Epithelial cell of esophagus (primary cell): Measurements from ENCODE around the gene CTAG1B.
"Not testable (repeated sequence)": the region's sequence is repeated elsewhere in the genome, so short reads cannot be mapped to it uniquely, and the experiment has no call there.

Experiments used
- DNase-seq: peaks from one replicate; pipeline ENCODE4 v3.0.0; 2010; ENCODE audit warnings: low read depth
- H3K4me3 ChIP-seq: 2 replicates; pipeline ENCODE4 v1.5.1; 2011; ENCODE audit warnings: mild to moderate bottlenecking, low read length, control low read depth
- TF ChIP-seq, protein P1 (sequence below): IDR thresholded peaks from 2 replicates; pipeline ENCODE4 v1.5.1; 2011; ENCODE audit warnings: low read depth, mild to moderate bottlenecking, low read length, control low read depth, inconsistent platforms; ENCODE audit not compliant: insufficient read depth; ENCODE audit errors: missing control alignments

The CTAG1B gene

DNA sequence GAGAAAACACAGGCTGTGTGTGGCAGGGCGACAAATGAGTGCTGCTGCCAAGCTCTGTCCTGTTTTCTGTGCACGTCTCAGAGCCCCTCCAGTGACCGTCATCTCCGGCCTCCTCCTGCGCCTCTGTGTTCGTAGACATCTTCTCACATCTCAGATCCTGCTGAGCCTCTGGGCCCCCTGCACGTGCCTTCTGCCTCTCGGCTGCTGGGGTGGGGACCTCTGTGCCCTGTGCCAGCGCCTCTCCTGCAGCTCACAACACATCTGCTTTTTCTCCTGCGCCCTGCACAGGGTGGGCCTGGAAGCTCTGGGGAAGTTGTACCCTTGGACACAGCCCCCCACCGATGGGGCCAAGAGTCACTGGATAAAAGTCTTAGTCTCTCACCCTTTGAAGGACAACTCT is 36.7 kb upstream of the CTAG1B start:
- DNase-seq = no peak
- no peak overlapping the region for H3K4me3 ChIP-seq
- TF ChIP-seq, protein P1, sequence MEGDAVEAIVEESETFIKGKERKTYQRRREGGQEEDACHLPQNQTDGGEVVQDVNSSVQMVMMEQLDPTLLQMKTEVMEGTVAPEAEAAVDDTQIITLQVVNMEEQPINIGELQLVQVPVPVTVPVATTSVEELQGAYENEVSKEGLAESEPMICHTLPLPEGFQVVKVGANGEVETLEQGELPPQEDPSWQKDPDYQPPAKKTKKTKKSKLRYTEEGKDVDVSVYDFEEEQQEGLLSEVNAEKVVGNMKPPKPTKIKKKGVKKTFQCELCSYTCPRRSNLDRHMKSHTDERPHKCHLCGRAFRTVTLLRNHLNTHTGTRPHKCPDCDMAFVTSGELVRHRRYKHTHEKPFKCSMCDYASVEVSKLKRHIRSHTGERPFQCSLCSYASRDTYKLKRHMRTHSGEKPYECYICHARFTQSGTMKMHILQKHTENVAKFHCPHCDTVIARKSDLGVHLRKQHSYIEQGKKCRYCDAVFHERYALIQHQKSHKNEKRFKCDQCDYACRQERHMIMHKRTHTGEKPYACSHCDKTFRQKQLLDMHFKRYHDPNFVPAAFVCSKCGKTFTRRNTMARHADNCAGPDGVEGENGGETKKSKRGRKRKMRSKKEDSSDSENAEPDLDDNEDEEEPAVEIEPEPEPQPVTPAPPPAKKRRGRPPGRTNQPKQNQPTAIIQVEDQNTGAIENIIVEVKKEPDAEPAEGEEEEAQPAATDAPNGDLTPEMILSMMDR = no peak

DNA sequence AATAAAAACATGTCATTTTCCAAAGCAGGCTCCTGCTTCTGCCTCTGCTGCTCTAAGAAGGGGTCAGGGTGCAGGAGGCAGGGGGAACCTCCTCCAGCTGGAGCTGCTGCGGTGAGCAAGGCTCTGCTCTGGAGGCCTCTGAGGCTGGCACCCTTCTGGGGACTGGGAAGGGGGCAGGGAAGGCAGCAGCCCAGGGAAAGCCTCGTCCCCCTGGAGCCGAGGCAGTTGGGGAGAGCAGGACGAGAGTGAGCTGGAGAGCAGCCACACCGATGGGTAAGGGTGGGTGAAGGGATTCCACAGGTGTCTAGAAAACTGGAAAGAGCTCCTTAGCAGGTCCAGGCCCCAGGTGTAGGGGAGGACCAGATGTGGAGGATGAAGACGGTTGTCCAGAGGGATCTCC is 36.3 kb upstream of the CTAG1B start:
- TF ChIP-seq, protein P1 = no peak
- H3K4me3 ChIP-seq = no peak overlapping the region
- no peak for DNase-seq

DNA sequence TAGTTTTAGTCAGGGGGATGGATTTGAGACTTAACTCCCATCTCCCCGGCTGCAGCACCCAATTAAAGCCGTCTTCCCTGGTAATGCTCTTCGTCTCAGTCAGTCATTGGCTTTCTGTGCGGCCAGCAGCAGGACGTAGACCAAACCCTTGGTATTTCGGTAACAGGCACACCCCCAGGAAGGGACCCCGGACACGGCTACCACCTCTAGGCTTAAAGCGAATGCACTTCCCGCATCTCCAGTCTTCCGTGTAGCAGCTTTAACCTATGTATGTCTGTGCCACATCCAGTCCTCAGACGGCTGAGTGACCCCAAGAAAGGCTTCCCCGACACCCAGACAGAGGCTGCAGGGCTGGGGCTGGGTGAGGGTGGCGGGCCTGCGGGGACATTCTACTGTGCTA is 35.8 kb upstream of the CTAG1B start:
- TF ChIP-seq, protein P1 = no peak
- DNase-seq = no peak
- H3K4me3 ChIP-seq = no peak overlapping the region

- no peak overlapping the region for H3K4me3 ChIP-seq
- DNase-seq = no peak
- TF ChIP-seq, protein P1 = no peak
Measured at GRCh38 chrX:154654372-154654771, 35.3 kb upstream of the CTAG1B start.

DNA sequence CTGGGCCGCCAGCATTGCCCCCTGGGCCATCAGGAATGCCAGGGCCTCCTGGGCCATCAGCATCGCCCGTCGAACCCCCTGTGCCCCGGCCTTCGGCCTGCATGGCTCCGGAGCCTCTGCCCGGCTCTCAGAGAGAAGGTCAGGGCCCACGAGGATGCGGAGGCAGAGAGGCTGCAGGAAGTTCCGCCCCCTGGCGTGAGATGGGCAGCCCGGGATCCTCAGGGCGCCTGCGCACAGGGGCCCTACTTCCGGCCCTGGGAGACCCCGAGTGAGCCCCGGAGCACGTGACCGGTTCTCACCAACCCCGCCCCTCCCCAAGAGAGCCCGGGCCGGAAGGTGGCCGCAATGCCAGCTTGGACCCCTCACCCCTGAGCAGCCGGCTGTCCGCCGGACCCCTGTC is 34.3 kb upstream of the CTAG1B start, which contains the start of gene CTAG2:
CTAG2 (minus strand) TSS at position 167 of the 400 bp plus-strand sequence; CDS start at position 103, 64 bp downstream.
- DNase-seq, H3K4me3 ChIP-seq: not testable (repeated sequence)

- no peak overlapping the region for H3K4me3 ChIP-seq
- TF ChIP-seq, protein P1 = no peak
- DNase-seq = no peak
Measured at GRCh38 chrX:154653048-154653401, 33.9 kb upstream of the CTAG1B start.

DNA sequence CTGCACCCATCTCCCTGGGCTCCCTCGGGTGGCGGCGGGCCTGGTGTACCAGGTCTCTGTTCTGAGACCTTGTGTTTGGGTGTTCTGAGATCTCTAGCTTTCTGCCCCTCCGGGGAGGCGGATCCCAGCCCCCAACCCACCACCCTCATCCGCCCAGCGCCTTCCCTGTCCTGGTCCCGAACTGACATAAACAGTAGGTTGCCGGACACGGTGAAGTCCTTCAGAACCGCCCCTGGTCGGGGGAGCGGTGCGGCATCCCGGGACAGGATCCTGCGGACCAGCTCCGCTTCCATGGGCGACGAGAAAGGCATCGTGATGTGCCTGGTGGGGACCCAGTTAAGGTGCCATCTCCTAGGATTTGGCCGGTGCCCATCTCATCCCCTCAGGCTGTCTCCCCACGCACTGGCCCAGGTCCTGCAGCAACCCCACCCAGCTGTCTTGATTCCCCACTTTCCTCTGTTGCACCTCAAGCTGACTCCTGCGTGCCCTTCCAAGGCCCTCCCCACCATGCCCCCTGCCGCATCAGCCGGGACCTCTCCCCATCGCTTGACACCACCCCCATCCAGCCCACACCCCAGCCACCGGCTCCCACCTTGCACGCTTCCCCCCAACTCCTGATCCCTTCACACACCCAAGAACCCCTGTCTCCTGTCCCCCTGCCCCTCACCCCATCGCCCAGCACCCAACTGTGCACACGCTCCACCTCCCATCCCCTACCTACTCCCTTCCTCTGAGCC is 33.4 kb upstream of the CTAG1B start:
- TF ChIP-seq, protein P1 = no peak
- no peak for DNase-seq
- no peak overlapping the region for H3K4me3 ChIP-seq
